ENCODE measurements around the gene CLDND2.
A peak's percentile ranks its signal among the peaks of the same experiment; 100 is the strongest.

Gene CLDND2

GRCh38 chr19:51327066-51328001 lies 41.5 kb downstream of the CLDND2 start:
- peak; percentile 13 for DNase-seq

GRCh38 chr19:51326216-51327065 lies 42.4 kb downstream of the CLDND2 start:
- no peak for DNase-seq

GRCh38 chr19:51325161-51325976 lies 43.4 kb downstream of the CLDND2 start:
- no peak for DNase-seq

GRCh38 chr19:51324167-51324481 lies 44.7 kb downstream of the CLDND2 start:
- no peak for DNase-seq

GRCh38 chr19:51323481-51324166 lies 45.2 kb downstream of the CLDND2 start:
- no peak for DNase-seq

GRCh38 chr19:51321799-51322198 lies 47.0 kb downstream of the CLDND2 start:
- DNase-seq, result no peak

GRCh38 chr19:51320280-51320657 lies 48.5 kb downstream of the CLDND2 start:
- DNase-seq, result no peak

- no peak for DNase-seq
These were observed 49.0 kb downstream of the CLDND2 start for GRCh38 chr19:51319649-51320279.

- DNase-seq, result no peak
These were observed 49.8 kb downstream of the CLDND2 start for GRCh38 chr19:51318687-51319648.

- no peak for DNase-seq
These were observed 50.8 kb downstream of the CLDND2 start for GRCh38 chr19:51317968-51318367.

GRCh38 chr19:51317376-51317775 lies 51.4 kb downstream of the CLDND2 start:
- no peak for DNase-seq

Data from CD4-positive, alpha-beta T cell treated with Interleukin-4 for 4 hours (primary cell).